AG10803 (cell line): ENCODE measurements around the gene PIP4K2A.

ENCODE experiments used
- DNase-seq: peaks from one replicate; pipeline ENCODE4 v3.0.0; 2010; ENCODE audit warnings: low read depth
- H3K4me3 ChIP-seq: 2 replicates; pipeline ENCODE4 v1.5.1; 2011; ENCODE audit warnings: mild to moderate bottlenecking, low read length, control low read depth
- CTCF ChIP-seq: conservative IDR thresholded peaks from 2 replicates; pipeline ENCODE4 v1.5.1; 2011; ENCODE audit warnings: mild to moderate bottlenecking, low read length, control low read depth, inconsistent platforms

Gene PIP4K2A

GRCh38 chr10:22676435-22676834 lies 37.9 kb downstream of the PIP4K2A start:
- no peak for DNase-seq
- H3K4me3 ChIP-seq = no peak overlapping the region
- no peak for TF ChIP-seq CTCF

GRCh38 chr10:22674573-22674930 lies 39.8 kb downstream of the PIP4K2A start:
- no peak for TF ChIP-seq CTCF
- no peak for DNase-seq
- no peak overlapping the region for H3K4me3 ChIP-seq

GRCh38 chr10:22673785-22674572 lies 40.4 kb downstream of the PIP4K2A start:
- no peak overlapping the region for H3K4me3 ChIP-seq
- DNase-seq = no peak
- TF ChIP-seq CTCF = no peak

GRCh38 chr10:22673091-22673392 lies 41.3 kb downstream of the PIP4K2A start:
- no peak for TF ChIP-seq CTCF
- no peak overlapping the region for H3K4me3 ChIP-seq
- DNase-seq = no peak

- H3K4me3 ChIP-seq = no peak overlapping the region
- TF ChIP-seq CTCF = no peak
Measured at GRCh38 chr10:22672319-22673090, 41.9 kb downstream of the PIP4K2A start.

GRCh38 chr10:22670788-22671187 lies 43.6 kb downstream of the PIP4K2A start:
- H3K4me3 ChIP-seq = no peak overlapping the region
- no peak for TF ChIP-seq CTCF
- DNase-seq = peak; percentile 78

More at GRCh38 chr10:22672319-22673090, 41.9 kb downstream of the PIP4K2A start:
- no peak for DNase-seq
